Cerebellar nuclear complex (tissue), 1 donor: ENCODE data around the gene CLRN1.

Source experiments
- DNase-seq, 2 experiments: peaks; one replicate each; lab custom pipeline; 2025; lab: John Stamatoyannopoulos, UW

CLRN1 gene

DNA sequence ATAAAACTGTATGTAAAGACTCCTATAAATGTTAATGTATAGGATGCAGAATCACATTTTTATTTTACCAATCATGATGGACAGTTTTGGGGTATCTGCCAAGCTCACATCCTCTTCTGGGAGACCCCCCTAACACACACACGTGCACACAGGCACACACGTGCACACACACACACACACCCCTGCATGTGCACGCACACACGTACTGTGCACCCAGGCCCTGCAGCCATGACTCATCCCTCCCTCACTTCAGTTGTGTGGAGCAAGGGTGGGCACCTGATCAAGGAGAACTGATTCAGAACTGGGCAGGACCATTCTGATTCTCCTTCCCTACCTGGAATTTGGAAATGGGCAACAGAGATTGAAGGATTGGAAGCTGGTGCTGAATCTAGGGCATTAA lies 51.3 kb downstream of the CLRN1 start:
- DNase-seq: no peak

DNA sequence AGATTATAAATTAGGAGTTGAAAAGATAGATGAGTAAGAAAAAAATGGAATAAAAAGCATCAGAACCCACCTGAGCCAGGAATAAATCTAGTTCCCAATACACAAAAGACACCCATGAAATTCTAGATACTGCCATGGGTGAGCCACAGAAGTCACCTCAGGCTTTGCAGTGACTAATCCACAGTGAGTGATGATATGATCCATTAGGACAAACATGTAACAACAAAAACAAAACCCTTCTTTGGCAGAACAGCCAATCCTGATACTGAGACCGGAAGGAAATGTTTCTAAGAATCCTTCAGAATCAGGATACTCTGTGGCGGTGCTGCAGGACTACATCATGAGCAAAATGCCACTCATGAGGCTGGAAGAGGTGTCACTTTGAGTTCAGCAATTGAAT lies 52.3 kb downstream of the CLRN1 start:
- DNase-seq: no peak

DNA sequence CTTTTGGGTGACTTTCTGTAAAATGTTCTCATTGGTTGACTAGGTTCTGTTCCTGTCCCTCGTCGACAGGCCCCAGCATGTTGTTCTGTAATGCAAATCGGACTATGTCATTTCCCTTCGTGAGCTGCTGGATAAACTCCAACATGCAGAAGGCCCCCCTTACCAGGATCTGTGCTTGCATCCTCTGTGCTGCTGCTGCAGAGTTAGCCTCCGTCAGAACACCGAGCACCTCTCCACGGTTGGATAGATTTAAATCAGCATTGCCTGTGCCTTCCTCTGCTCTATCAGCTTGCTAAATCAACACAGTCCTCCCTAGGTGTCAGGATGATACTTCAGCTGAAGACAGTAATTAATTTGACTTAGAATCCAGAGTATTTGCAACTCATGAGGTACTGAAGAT lies 54.6 kb downstream of the CLRN1 start:
- no peak for DNase-seq

DNA sequence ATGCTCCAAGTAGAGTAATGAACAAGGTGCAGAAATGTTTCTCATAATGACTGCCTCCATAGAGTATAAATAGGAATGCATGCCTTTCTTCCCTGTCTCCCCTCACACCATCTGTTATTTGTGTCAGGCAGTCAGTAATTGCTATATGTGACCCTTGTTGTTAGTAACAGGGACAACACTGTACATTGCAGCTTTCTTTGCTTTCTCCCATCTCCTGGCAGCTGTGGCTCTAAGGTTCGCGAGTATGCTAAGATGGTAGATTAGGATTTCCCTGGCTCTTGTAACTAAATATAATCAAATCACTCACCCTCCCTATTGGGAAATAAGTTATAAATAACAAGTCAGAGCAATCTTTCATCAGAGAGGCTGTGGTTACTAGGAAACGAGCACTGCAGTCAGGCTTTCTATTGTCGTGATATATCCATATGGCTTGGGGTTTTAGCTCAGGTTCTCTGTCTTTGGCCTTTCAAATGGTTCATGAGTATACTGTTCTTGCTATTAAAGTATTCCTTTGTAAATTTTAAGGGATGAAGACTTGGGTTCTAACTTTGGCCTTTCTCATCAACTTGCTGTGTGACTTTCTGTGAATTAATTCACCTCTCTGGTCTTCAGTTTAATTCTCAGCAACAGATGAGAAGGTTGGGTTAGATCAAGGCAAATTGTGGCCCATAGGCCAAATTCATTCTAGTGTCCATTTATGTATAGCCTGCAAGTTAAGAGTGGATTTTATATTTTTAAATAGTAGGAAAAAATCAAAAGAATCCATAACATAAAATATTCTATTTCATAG lies 59.2 kb downstream of the CLRN1 start:
- no peak for DNase-seq

DNA sequence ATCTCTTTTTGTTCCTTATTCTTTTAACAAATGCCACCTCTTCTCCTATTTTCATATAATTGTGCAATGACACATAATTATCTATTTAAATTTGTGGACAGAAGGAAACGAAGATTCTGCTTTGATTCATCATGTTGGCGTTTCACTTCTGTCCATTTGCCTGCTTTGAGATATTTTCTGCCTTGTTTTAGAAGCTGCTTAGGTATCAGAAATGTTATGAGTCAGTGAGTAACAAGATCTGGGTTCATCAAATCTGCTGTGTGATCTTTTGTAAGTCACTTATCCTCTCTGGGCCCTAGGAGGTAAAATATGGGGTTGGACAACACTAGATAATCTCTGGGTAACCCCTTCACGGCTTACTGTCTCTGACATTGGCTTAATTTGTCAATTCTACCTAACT lies 60.0 kb downstream of the CLRN1 start:
- no peak for DNase-seq

DNA sequence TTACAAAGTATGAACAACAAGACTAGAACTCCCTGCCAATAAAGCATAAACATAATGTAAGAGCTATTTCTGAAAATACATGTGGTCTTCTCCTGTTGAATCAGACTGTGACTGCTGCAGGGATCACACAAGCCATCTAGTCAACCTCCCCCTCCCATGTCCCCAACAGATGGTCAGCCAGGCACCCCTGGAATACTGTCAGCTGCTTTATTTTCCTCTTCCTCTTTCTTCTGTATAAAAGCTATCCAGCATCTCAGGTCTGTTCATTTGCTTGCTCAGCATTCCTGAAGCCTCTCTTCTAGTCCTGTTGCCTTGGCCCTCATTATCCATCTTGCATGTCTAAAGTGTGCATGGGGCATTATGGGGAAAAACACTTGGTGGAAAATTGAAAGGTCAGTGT lies 60.8 kb downstream of the CLRN1 start:
- no peak for DNase-seq

DNA sequence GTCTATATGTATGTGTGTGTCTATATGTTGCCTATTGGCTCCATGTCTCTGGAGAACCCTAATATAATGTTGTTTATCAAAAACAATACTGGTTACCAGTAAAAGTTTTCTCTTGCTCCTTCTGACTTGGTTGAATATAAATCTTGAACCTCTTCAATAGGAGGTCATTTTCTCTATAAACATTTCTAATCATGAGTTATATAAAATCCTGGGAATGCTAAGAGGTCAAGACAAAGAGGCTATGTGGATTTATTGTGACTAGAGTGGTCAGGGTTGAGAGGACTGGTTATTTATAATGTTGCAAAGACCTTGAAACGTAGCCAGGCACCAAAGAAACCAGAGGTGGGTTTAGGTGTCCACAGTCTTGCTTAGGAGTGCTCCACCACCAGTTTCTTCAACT lies 66.1 kb downstream of the CLRN1 start:
- no peak for DNase-seq

DNA sequence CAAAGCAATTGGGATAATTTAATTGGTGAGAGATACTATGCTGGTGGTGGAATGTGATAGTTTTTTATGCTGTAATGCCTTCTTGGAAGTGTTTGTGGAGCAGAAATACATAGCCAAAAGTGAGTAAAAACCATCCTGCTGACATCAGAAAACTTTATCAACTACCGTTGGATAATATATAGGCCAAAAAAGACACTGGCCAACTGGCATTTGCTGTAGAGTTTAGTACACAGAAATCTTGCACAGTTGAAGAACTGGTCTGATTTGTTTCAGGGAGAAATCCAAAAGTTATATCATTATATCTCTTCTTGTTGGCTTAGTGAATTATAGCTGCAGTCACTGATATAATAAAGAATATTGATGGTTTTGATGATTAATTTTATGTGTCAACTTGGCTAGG lies 66.8 kb downstream of the CLRN1 start:
- DNase-seq: no peak

DNA sequence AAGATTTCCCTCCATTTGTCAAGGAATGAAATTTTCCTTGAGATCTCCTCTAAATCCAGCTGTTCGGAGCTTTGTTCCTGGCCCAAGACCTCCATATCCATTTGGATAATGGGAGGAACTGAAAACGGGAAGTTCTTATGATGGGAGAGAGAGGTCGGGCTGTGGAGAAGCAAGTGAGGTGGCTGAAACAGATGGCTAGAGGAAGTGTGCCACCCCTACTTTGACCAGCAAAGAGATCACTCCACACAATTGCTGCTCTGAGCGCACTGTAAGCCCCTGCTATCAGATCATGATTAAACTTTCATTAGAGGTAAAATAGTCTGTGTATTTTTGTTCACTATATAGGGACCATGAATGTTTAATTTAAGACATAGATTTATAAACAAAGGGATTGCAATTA lies 67.2 kb downstream of the CLRN1 start, which contains the start of gene MINDY4B:
Gene MINDY4B, minus strand, starts transcription at position 101 of the 400 bp plus-strand sequence. Its CDS starts 0 bp downstream, at position 101.
- DNase-seq: no peak

DNA sequence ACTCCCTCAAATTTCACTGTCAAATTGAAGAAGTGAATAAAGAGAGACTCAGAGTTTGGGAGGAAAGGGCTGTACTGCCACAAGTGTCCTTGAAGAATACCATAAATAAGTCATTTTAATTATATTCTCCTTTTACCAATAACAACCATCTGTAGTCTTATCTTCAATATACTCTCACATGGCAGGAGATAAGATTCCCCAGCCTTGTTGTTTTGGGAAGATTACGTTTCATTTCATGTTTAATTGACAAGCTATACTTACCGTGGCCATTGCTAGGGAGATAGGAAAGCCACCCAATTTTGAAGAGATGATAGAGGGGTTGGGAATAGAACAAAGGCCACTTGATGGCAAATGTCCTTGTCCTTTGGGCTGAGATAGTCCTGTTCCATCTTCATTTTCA lies 69.5 kb downstream of the CLRN1 start:
- no peak for DNase-seq

DNA sequence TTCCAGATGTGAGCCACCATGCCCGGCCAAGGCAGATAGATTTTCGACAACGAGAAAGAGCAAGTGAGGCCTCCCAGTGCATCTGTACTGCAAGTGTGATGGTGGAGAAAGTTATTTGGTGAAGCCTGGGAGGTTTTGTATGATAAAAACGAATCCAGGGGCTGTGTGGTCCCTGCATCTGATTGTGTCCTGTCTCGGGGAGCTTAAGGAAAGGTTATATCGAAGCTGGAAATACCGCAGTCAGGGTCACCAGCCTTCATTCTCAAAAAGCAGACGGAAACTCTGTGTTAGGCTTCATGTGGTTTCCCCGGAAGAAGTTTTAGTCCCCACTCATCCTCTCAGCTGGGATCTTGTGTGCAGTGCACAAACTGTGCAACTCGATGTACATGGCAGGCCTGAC lies 70.7 kb downstream of the CLRN1 start:
- DNase-seq: no peak

DNA sequence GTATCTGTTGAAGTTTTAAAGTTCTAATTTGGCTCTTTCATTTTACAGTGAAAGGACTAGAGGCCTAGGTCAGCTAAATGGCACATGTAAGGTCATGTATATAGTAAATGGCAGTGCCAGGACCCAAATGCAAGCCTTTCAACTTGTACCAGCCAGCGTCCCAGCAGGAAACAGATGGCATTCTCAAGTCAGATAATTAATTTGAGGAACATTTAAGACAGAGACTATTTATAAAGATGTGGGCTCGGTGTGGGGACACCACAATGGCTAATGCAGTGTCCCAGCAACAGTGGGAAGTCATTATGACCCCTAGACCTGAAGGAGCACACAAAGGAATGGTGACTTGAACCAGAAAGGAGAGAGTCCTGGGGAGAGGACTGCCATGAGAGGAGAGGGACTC lies 73.4 kb downstream of the CLRN1 start:
- no peak for DNase-seq

DNA sequence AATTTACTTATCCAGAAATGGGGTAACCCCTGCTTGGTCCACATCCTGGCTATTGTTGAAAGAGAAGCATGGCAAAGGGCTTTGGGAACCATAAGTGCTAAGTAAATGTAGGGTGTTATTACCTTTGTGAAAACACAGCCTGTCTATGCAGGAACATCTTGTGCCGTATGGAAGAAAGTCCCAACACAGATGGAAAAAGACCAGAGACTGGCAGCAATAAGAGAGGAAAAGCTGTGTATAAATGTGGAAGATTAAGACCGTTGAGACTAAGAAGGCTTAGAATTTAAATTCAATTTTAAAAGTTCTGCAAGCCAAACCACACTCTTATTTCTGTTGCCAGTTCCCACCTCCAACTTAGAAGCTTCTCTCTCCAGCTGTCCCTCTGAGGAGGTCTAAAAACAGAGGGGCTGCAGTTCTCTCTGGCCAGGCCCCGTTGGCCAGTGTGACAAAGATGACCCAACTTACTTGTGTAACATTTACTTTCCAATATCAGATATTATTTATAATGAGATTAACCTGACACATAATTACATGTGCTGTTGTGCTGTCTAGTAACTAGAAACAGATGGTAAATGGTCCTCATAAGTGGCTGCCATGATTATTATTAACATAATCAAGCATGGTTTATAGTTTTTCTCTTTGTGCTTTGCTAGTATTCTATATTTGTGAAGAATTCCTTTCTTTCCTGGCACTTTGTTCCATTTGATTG lies 74.3 kb downstream of the CLRN1 start:
- no peak for DNase-seq

DNA sequence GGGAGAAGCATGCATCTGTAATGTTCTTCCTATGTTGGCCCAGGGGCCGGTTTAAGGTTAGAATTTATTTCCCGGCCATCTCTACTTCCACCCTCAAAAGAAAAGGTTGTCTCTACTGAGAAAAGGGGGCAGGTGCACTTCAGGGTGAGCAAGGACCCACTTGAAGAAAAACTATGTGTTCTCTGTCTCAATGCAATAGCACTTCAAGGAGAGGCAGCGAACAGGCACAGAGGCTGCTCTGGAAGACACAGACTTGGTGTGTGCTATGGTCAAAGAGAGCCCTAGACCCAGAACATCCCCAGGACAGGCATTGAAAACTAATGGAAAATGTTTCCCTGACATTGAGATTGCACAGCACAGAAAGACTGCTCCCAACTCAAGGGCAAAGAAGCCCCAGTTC lies 74.9 kb downstream of the CLRN1 start:
- no peak for DNase-seq

DNA sequence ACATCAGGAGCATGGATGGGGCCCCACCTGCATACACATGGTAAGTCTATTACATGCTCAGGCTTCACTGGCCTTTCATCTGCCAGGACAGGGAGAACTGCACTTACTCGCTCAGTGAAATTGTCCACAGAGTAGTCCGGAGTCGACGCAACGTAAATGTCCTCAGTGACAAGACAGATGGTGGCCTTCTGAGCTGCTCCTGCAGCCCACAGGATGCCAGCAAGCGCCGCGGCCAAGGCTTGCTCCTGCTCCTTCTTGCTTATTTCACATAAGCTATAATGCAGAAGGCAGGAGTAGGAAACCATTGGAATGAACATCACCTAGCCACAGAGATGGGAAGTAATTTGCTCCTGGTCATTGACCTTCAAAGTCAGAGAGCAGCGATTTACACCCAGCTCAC lies 81.7 kb downstream of the CLRN1 start:
- no peak for DNase-seq

DNA sequence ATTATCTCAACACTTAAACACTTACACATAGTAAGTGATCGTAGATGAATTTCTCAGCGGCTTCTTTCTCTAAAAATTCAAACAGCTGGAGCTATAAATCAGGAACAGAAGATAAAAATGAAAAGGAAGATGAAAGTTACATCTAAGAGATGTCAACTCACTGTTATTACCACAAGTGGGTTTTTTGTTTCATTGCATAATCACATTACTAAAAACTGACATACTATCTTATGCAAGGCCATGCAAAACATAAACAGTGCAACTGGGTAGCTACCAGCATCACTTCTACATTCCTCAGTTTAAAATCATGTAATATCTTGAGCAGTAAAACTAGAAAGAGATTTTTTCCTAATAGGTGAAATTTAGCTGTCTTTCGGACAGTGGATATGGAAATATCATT lies 82.2 kb downstream of the CLRN1 start:
- DNase-seq: no peak

DNA sequence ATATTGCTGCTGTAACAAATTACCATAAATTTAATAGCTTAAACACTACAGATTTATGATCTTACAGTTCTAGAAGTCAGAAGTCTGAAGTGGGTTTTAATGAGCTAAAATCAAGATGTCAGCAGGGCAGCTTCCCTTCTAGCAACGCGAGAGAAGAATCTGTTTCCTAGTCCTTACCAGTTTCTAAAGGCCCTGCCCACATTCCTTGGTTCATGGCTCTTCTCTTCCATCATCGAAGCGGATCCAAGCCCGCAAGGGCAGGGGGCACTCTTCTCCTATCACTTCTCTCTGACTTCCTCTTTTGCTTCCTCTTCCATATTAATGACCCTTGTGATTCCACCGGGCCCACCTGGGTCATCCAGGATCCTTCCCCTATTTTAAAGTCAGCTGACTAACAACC lies 83.4 kb downstream of the CLRN1 start:
- DNase-seq: no peak

DNA sequence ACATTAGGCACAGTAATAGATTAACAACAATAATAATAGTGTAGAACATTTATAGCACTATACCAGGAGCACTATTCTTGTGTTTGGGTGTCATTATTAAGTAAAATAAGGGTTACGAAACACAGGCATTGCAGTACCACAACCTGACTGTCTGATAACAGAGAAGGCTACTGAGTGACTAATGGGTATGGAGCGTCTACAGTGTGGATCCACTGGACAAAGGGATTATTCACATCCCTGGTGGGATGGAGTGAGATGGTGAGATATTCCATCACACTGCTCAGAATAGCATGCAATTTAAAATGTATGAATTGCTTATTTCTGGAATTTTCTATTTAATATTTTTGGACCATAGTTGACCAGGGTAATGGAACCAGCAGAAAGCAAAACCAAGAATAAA lies 85.5 kb downstream of the CLRN1 start:
- DNase-seq: no peak

DNA sequence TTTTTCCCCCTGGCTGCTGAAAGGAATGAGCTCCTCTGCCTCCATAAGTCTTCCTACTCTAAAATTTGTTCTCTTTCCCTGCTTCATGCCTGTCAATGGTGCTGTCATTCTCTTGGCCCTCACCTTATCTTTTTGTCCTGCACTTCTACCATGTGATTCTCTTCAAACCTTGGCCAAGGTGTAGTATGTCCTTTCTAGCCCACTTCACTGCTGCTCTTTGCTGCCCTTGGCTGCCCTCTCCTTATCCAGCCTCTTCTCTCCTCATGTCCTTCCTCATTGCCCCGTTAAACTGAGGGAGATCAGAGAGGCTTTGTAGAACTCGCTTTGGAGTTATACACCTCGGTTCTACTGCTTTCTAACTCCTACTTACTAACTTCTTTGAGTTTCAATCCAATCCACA lies 87.0 kb downstream of the CLRN1 start:
- DNase-seq: no peak

DNA sequence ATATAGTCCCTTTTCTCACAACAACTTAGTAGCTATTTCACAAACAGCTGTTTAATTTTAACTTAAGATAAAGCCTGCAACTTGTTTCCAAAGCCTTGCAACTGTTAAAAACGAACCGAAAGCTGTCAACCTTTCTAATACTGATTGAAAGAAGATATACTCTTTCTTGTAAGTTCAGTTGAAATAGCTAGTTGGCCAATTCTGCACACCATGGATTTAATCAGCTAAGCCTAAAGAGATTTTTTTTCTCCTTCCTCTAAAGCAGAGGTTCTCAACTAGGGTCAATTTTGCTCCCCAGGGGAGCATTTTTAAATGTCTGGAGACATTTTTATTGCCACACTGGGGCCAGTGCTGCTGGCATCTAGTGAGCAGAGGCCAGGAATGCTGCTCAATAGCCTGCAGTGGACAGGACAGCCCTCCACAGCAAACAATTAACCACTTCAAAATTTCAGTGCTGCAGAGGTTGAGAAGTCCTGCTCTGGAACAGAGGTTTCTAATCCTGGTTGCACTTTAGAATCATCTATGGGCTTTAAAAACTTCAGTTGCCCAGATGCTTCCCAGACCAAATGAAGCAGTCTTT lies 93.4 kb downstream of the CLRN1 start:
- no peak for DNase-seq

DNA sequence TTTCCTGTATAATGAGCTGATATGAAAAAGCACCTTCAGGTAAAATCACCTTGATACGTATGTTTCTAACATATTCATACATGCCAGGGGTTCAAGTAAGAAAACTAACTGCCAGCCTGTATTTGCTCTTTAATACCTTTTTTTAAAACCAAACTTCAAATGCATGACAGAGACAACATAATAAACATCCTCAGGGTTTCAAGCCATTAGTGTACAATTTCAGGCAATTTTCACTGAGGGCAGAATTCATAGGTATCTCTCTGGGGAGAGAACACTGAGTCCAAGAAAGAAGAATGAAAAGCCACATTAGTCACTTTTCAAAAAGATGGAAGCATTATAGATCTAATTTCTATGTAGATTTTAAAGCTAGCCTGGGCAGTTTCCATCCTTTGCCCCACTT lies 94.2 kb downstream of the CLRN1 start:
- DNase-seq: no peak

DNA sequence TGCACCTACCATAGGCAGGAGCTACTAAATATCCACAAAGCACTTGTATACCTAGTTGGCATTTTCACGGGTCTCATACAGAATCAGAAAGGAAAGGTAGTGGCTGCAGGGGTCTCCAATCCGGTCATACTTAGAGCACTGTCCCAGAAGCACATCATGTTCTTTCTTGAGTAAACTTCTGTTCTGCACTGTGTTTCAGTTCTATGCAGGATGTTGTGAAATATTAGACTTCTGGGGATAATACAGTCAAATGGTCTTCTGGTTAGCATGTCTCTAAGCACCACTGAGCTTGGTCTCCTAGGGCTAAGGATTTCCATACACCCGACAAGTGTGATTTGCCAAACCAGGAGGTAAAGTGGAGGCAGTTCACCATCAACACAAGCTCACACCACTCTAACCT lies 95.2 kb downstream of the CLRN1 start:
- DNase-seq: no peak

DNA sequence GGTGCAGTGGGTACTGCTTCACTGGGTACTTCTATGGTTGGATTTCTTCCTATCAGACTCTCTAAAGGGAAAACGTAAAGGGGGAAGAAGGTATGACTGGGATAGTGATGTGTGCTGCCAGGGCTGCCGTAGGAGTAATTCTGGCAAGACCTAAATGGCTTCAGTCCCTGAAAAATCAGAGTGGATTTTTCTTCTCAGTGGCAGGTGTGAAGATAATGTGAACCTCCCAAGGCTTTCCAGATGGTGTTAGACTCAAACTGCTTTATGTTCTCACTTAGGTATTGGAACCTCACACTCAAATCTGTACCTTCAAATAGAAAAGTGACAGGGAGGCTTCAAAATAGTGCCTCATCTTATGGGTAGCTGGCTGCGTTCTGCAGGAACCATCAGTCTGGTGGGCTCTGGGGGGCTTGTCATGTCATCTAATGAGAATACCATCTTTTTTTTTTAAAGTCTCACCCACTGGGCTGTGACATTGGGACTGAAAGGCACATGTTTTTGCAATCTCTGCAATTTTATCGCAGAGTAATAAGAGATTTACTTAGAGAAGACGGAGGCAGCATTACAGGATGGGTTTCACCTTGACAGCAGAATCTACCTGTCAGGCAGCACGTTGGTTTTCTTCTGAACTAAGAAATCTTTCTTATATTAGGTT lies 95.8 kb downstream of the CLRN1 start:
- no peak for DNase-seq
